Loucy (cell line): Measurements from ENCODE around the gene L3MBTL2.

ENCODE experiments used
- H2AFZ ChIP-seq: fragments of 200-600 bp; sonication (generic); 2 replicates; pipeline ENCODE4 v1.6.0; 2016; ENCODE audit warnings: antibody characterized with exemption, mild to moderate bottlenecking, low read length, moderate library complexity
- H3F3A ChIP-seq: fragments of 200-600 bp; 2 replicates; pipeline ENCODE4 v1.6.0; 2016; ENCODE audit warnings: antibody characterized with exemption, low read depth, mild to moderate bottlenecking
- H3K27me3 ChIP-seq: fragments of 200-600 bp; sonication (generic); 2 replicates; pipeline ENCODE4 v1.6.1; 2014; ENCODE audit warnings: low read length, mild to moderate bottlenecking; ENCODE audit not compliant: insufficient read depth, poor library complexity, severe bottlenecking
- H3K36me3 ChIP-seq: fragments of 200-600 bp; sonication (generic); 2 replicates; pipeline ENCODE4 v1.6.1; 2016; ENCODE audit warnings: low read length; ENCODE audit not compliant: insufficient read depth
- H3K4me1 ChIP-seq: fragments of 200-600 bp; sonication (generic); 2 replicates; pipeline ENCODE4 v1.5.1; 2014; ENCODE audit warnings: low read length, mild to moderate bottlenecking; ENCODE audit not compliant: insufficient read depth, poor library complexity, severe bottlenecking
- H3K4me2 ChIP-seq: fragments of 200-600 bp; sonication (generic); 2 replicates; pipeline ENCODE4 v1.6.0; 2014; ENCODE audit warnings: antibody characterized with exemption, low read length, low read depth, mild to moderate bottlenecking; ENCODE audit not compliant: poor library complexity, severe bottlenecking
- H3K4me3 ChIP-seq: fragments of 200-600 bp; sonication (generic); 2 replicates; pipeline ENCODE4 v1.5.1; 2014; ENCODE audit warnings: low read length, mild to moderate bottlenecking, mixed read lengths; ENCODE audit not compliant: poor library complexity, severe bottlenecking
- H3K79me2 ChIP-seq: fragments of 200-600 bp; sonication (generic); 2 replicates; pipeline ENCODE4 v1.6.1; 2014; ENCODE audit warnings: low read length; ENCODE audit not compliant: insufficient read depth
- H3K9ac ChIP-seq: fragments of 200-600 bp; sonication (generic); 2 replicates; pipeline ENCODE4 v1.6.0; 2014; ENCODE audit warnings: mild to moderate bottlenecking, low read depth, low read length, moderate library complexity; ENCODE audit not compliant: poor library complexity, severe bottlenecking
- H3K9me2 ChIP-seq: fragments of 200-600 bp; sonication (generic); replicated peaks from 2 replicates; pipeline ENCODE4 v1.6.1; 2016; ENCODE audit warnings: low read depth, low read length, mixed read lengths
- H3K9me3 ChIP-seq: fragments of 200-600 bp; sonication (generic); 2 replicates; pipeline ENCODE4 v1.6.1; 2014; ENCODE audit warnings: mild to moderate bottlenecking, antibody characterized with exemption, low read length, low read depth; ENCODE audit not compliant: insufficient read depth
- H4K20me1 ChIP-seq: fragments of 200-600 bp; sonication (generic); 2 replicates; pipeline ENCODE4 v1.6.0; 2014; ENCODE audit warnings: antibody characterized with exemption, low read length, mild to moderate bottlenecking; ENCODE audit not compliant: insufficient read depth, poor library complexity, severe bottlenecking
- CTCF ChIP-seq: fragments of 200-600 bp; sonication (generic); conservative IDR thresholded peaks from 2 replicates; pipeline ENCODE4 v1.5.1; 2014; ENCODE audit warnings: mild to moderate bottlenecking, antibody characterized with exemption, low read length
- EZH2phosphoT487 ChIP-seq: fragments of 200-600 bp; IDR thresholded peaks from 2 replicates; pipeline ENCODE4 v1.6.1; 2018; ENCODE audit warnings: antibody characterized with exemption, mild to moderate bottlenecking, moderate library complexity, borderline replicate concordance

The L3MBTL2 gene

GRCh38 chr22:41229730-41230400, 24.8 kb downstream of the L3MBTL2 start:
- no peaks in the 10 kb centered on the region for H3K79me2 ChIP-seq
- no peak overlapping the region for H3K4me3 ChIP-seq
- no peaks in the 10 kb centered on the region for H3F3A ChIP-seq
- no peaks in the 10 kb centered on the region for H4K20me1 ChIP-seq
- no peak overlapping the region for H2AFZ ChIP-seq
- TF ChIP-seq EZH2phosphoT487 (no peak), CTCF (no peak)
- no peaks in the 10 kb centered on the region for H3K27me3 ChIP-seq
- no peaks in the 10 kb centered on the region for H3K4me1 ChIP-seq
- H3K36me3 ChIP-seq = no peaks in the 10 kb centered on the region; the same call in 1 of the 2 replicates
- no peak overlapping the region for H3K9ac ChIP-seq
- no peak overlapping the region for H3K4me2 ChIP-seq
- no peaks in the 10 kb centered on the region for H3K9me3 ChIP-seq
- no peaks in the 10 kb centered on the region for H3K9me2 ChIP-seq

- Histone ChIP-seq H3K9ac (no peak overlapping the region), H4K20me1 (no peaks in the 10 kb centered on the region), H3K36me3 (no peaks in the 10 kb centered on the region; the same call in 1 of the 2 replicates), H3K27me3 (no peaks in the 10 kb centered on the region), H3K4me2 (no peak overlapping the region), H3K4me1 (no peaks in the 10 kb centered on the region), H3K9me2 (no peaks in the 10 kb centered on the region), H3K79me2 (no peaks in the 10 kb centered on the region), H2AFZ (no peak overlapping the region), H3F3A (no peaks in the 10 kb centered on the region), H3K9me3 (no peaks in the 10 kb centered on the region), H3K4me3 (no peak overlapping the region)
- TF ChIP-seq EZH2phosphoT487 (no peak), CTCF (no peak)
Measured at GRCh38 chr22:41230401-41230785, 25.3 kb downstream of the L3MBTL2 start.

GRCh38 chr22:41231369-41231768, 26.3 kb downstream of the L3MBTL2 start:
- H3K4me2 ChIP-seq = no peak overlapping the region
- H3K9ac ChIP-seq = no peak overlapping the region
- H2AFZ ChIP-seq = no peak overlapping the region
- H3K9me3 ChIP-seq = no peaks in the 10 kb centered on the region
- no peaks in the 10 kb centered on the region for H3K79me2 ChIP-seq
- H3K27me3 ChIP-seq = no peaks in the 10 kb centered on the region
- H3K4me1 ChIP-seq = no peaks in the 10 kb centered on the region
- no peaks in the 10 kb centered on the region; the same call in 1 of the 2 replicates for H3K36me3 ChIP-seq
- H3K9me2 ChIP-seq = no peaks in the 10 kb centered on the region
- no peak overlapping the region for H3K4me3 ChIP-seq
- H3F3A ChIP-seq = no peaks in the 10 kb centered on the region
- no peaks in the 10 kb centered on the region for H4K20me1 ChIP-seq
- no peak for TF ChIP-seq CTCF
- TF ChIP-seq EZH2phosphoT487 = no peak
